Endothelial cell of umbilical vein (primary cell): Measurements from ENCODE around the gene ELANE. TPM values are rescaled to one million over a fixed set of nuclear protein-coding genes. Genes with fewer than 3 reads are reported as not detected.

Experiments
- BruUV-seq: library from RNA; stranded (reverse); fragments of 400-500 nt; replicated peaks from 2 replicates; lab custom pipeline; 2021; lab: Mats Ljungman, UMichigan
- CTCF ChIA-PET: fragments of 300-600, 350-600 bp; sonication (Branson Sonifier 250); formaldehyde crosslinking; loops from one replicate; lab custom pipeline; 2021; ENCODE audit warnings: antibody characterized with exemption, inconsistent platforms; lab: Charles Lee
- POLR2A ChIA-PET: fragments of 300-600, 350-600 bp; sonication (Branson Sonifier 250); formaldehyde crosslinking; loops from one replicate; lab custom pipeline; 2021; ENCODE audit warnings: antibody characterized with exemption, inconsistent platforms; lab: Charles Lee
- DNase-seq: peaks from one replicate; pipeline ENCODE4 v3.0.0-alpha.2; 2011; ENCODE audit warnings: low read depth, low spot score
- FAIRE-seq: peaks from 2 replicates; lab custom pipeline; 2011; peaks lifted over from hg19 to GRCh38; lab: Jason Lieb, UNC
- H2AFZ ChIP-seq: 2 replicates; pipeline ENCODE4 v1.6.0; 2012; ENCODE audit warnings: low read depth, low read length, control low read depth, inconsistent platforms
- H3K27ac ChIP-seq: 2 replicates; pipeline ENCODE4 v1.5.1; 2011; ENCODE audit warnings: low read depth, mild to moderate bottlenecking, control low read depth, low read length, moderate library complexity; ENCODE audit not compliant: insufficient read depth
- H3K27me3 ChIP-seq, 2 experiments: 2 replicates each; pipeline versions ENCODE4 v1.6.0 to v1.6.1; 2011; ENCODE audit warnings: low read length in 2 of 2, mixed read lengths in 1 of 2; ENCODE audit not compliant: control insufficient read depth in 2 of 2, insufficient read depth in 2 of 2
- H3K36me3 ChIP-seq, 2 experiments: 2 replicates in 1 of 2; 3 replicates in 1 of 2; pipeline ENCODE4 v1.5.1; 2011; ENCODE audit warnings: low read length in 2 of 2, mild to moderate bottlenecking in 1 of 2, moderate library complexity in 1 of 2; ENCODE audit not compliant: control insufficient read depth in 2 of 2, insufficient read depth in 2 of 2; ENCODE audit errors: extremely low read depth in 1 of 2
- H3K4me1 ChIP-seq: 3 replicates; pipeline ENCODE4 v1.5.1; 2011; ENCODE audit warnings: mild to moderate bottlenecking, low read length; ENCODE audit not compliant: control insufficient read depth, insufficient read depth; ENCODE audit errors: extremely low read depth
- H3K4me2 ChIP-seq: 2 replicates; pipeline ENCODE4 v1.6.1; 2011; ENCODE audit warnings: low read length, control low read depth, mixed read lengths; ENCODE audit not compliant: insufficient read depth
- H3K4me3 ChIP-seq, 3 experiments: fragments of 200-600 bp in 1 of 3; sonication (generic), shearing (Covaris generic) in 1 of 3; replicated peaks in 1 of 3; 2 replicates each; pipeline ENCODE4 v1.5.1; 2011 to 2016; ENCODE audit warnings: control low read depth in 3 of 3, low read length in 3 of 3, mild to moderate bottlenecking in 2 of 3, inconsistent platforms in 1 of 3, low read depth in 1 of 3, moderate library complexity in 1 of 3; ENCODE audit not compliant: insufficient read depth in 1 of 3
- H3K79me2 ChIP-seq: 2 replicates; pipeline ENCODE4 v1.6.0; 2012; ENCODE audit warnings: low read length, inconsistent platforms; ENCODE audit not compliant: control insufficient read depth, insufficient read depth
- H3K9ac ChIP-seq: replicated peaks from 2 replicates; pipeline ENCODE3; 2011; ENCODE audit warnings: low read length, control low read depth; ENCODE audit not compliant: insufficient read depth; ENCODE audit errors: extremely low read depth
- H3K9me1 ChIP-seq: replicated peaks from 3 replicates; pipeline ENCODE4 v1.6.0; 2011; ENCODE audit warnings: mild to moderate bottlenecking, low read length; ENCODE audit not compliant: control insufficient read depth, insufficient read depth; ENCODE audit errors: extremely low read depth
- H3K9me3 ChIP-seq: replicated peaks from 2 replicates; pipeline ENCODE4 v1.5.1; 2012; ENCODE audit warnings: low read length, inconsistent platforms; ENCODE audit not compliant: control insufficient read depth, insufficient read depth
- H4K20me1 ChIP-seq: replicated peaks from 2 replicates; pipeline ENCODE3; 2011; ENCODE audit warnings: mild to moderate bottlenecking, low read length; ENCODE audit not compliant: control insufficient read depth, insufficient read depth; ENCODE audit errors: extremely low read depth
- CTCF ChIP-seq, 2 donors: IDR thresholded peaks; 1 replicate in 1 of 2; 2 replicates in 1 of 2; pipeline ENCODE4 v1.5.1; 2011; ENCODE audit warnings: low read length in 2 of 2, mild to moderate bottlenecking in 2 of 2, moderate library complexity in 2 of 2, control low read depth in 1 of 2, inconsistent platforms in 1 of 2, low read depth in 1 of 2; ENCODE audit not compliant: insufficient read depth in 1 of 2; ENCODE audit errors: extremely low read depth in 1 of 2
- EZH2 ChIP-seq: IDR thresholded peaks from 2 replicates; pipeline ENCODE4 v1.6.1; 2012; ENCODE audit warnings: borderline replicate concordance, low read depth, mild to moderate bottlenecking, moderate library complexity, low read length, inconsistent platforms; ENCODE audit not compliant: severe bottlenecking
- FOS ChIP-seq: IDR thresholded peaks from 2 replicates; pipeline ENCODE4 v1.6.1; 2011; ENCODE audit warnings: mild to moderate bottlenecking, low read length, moderate library complexity, borderline replicate concordance; ENCODE audit not compliant: insufficient read depth
- GATA2 ChIP-seq: IDR thresholded peaks from 2 replicates; pipeline ENCODE4 v1.7.0; 2011; ENCODE audit warnings: low read depth, mild to moderate bottlenecking, moderate library complexity, mixed read lengths, low read length; ENCODE audit not compliant: insufficient read length, insufficient read depth
- JUN ChIP-seq: IDR thresholded peaks from 2 replicates; pipeline ENCODE4 v1.6.1; 2011; ENCODE audit warnings: borderline replicate concordance, low read depth; ENCODE audit not compliant: insufficient read length, insufficient read depth
- MAX ChIP-seq: IDR thresholded peaks from 2 replicates; pipeline ENCODE4 v1.6.1; 2011; ENCODE audit not compliant: insufficient read depth, insufficient read length
- MYC ChIP-seq: IDR thresholded peaks from one replicate; pipeline ENCODE4 v1.6.1; 2011; ENCODE audit warnings: mild to moderate bottlenecking, low read depth, low read length
- POLR2A ChIP-seq: IDR thresholded peaks from 2 replicates; pipeline ENCODE4 v1.6.1; 2012; ENCODE audit warnings: low read depth, mild to moderate bottlenecking, control low read depth, low read length
- POLR2AphosphoS5 ChIP-seq: IDR thresholded peaks from 2 replicates; pipeline ENCODE4 v1.6.1; 2012; ENCODE audit warnings: low read depth, mild to moderate bottlenecking, control low read depth, low read length, moderate library complexity; ENCODE audit not compliant: insufficient read depth
- dilution Hi-C: fragments of 300-500 bp; cut with MboI; formaldehyde crosslinking; loops from one replicate; pipeline ENCODE4 v1.15.0; 2019; ENCODE audit warnings: low sequenced_read_pairs; ENCODE audit not compliant: extremely low pct_ligation_motif_present
- intact Hi-C: fragments of 100-400 bp; cut with micrococcal nuclease; formaldehyde crosslinking; loops from one replicate; pipeline ENCODE4 v1.10.0; 2022
- polyA plus RNA-seq, 4 experiments: library from polyadenylated mRNA; depleted of rRNA in 3 of 4; stranded (reverse) in 3 of 4; unstranded in 1 of 4; fragments of >200 nt; gene quantifications; 2 replicates each; pipeline versions ENCODE4 v1.2.1 to v1.2.3, GENCODE V29; 2011 to 2012; ENCODE audit warnings: missing spikeins in 1 of 4
- total RNA-seq: library from RNA; stranded (reverse); gene quantifications from 2 replicates; pipeline ENCODE4 v1.2.3, GENCODE V29; 2021

ELANE gene
- total and polyA plus RNA-seq, 2 donors (not counting 3 experiments of a cell fraction or from before 2014, with no cell fraction given), result not detected

DNA sequence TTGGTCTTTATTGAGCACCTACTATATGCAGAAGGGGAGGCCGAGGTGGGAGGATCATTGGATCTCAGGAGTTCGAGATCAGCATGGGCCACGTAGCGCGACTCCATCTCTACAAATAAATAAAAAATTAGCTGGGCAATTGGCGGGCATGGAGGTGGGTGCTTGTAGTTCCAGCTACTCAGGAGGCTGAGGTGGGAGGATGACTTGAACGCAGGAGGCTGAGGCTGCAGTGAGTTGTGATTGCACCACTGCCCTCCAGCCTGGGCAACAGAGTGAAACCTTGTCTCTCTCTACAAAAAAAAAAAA, 11.2 kb downstream of the ELANE start:
- Histone ChIP-seq H4K20me1 (no peaks in the 10 kb centered on the region), H3K9ac (no peak overlapping the region), H3K79me2 (no peaks in the 10 kb centered on the region), H3K27ac (no peak overlapping the region), H3K9me3 (no peaks in the 10 kb centered on the region), H3K9me1 (no peaks in the 10 kb centered on the region), H3K4me1 (no peaks in the 10 kb centered on the region), H3K4me2 (no peak overlapping the region), H2AFZ (no peak overlapping the region), H3K36me3 (peaks cover 0 to 6% of the 10 kb centered on the region in 2 experiments), H3K27me3 (peaks cover 0 to 2% of the 10 kb centered on the region in 2 experiments), H3K4me3 (no peak overlapping the region)
- dilution Hi-C loops (no loop called here), intact Hi-C loops (loop anchor here (2.0 kb wide), 2 partner anchors 46 to 58 kb away; no protein-coding TSS in a partner anchor)
- TF ChIP-seq POLR2AphosphoS5 (no peak), CTCF (IDR thresholded peaks at IDR 0.05; ENCODE audit: extremely low read depth in 1 of 2, insufficient read depth in 1 of 2, low read depth in 1 of 2, low read length in 2 of 2) (no peak), POLR2A (no peak), MAX (no peak), EZH2 (no peak), GATA2 (no peak), MYC (no peak), FOS (no peak), JUN (no peak)
- no TSS peak for BruUV-seq
- POLR2A ChIA-PET, result interaction anchor here (0.6 to 1.1 kb wide), 2 partner anchors 32 to 122 kb away, joined by 4 to 6 read pairs; no protein-coding TSS in a partner anchor
- FAIRE-seq (no peak), DNase-seq (no peak)
- CTCF ChIA-PET, result interaction anchor here (0.6 to 2.4 kb wide), 22 partner anchors 10 to 124 kb away, joined by 3 to 16 read pairs (median 4); partner anchors contain the start of genes MED16, PRTN3, RNU6-9 and WDR18
